WTC11 (cell line): Measurements from ENCODE around the gene TMC1. TPM values are rescaled to one million over a fixed set of nuclear protein-coding genes. Genes with fewer than 3 reads are reported as not detected.

Source experiments
- ATAC-seq: fragments of 200-7000 bp; cut with Tn5 transposase; 2 replicates; pipeline ENCODE4 v1.10.0; 2021; ENCODE audit warnings: mild to moderate bottlenecking, moderate library complexity
- CTCF ChIA-PET: fragments of 300-600 bp; sonication (Branson Sonifier 250); formaldehyde crosslinking; loops from one replicate; lab custom pipeline; 2021; ENCODE audit warnings: antibody characterized with exemption; lab: Charles Lee
- POLR2A ChIA-PET: fragments of 350-600 bp; sonication (Branson Sonifier 250); formaldehyde crosslinking; loops from one replicate; lab custom pipeline; 2021; ENCODE audit warnings: antibody characterized with exemption; lab: Charles Lee
- DNase-seq: peaks from one replicate; pipeline ENCODE4 v3.0.0; 2021; ENCODE audit warnings: low spot score
- H3K27ac Mint-ChIP-seq: 2 replicates; pipeline ENCODE4 v1.8.0; 2021; ENCODE audit warnings: mixed read lengths
- H3K27me3 Mint-ChIP-seq: 2 replicates; pipeline ENCODE4 v1.8.0; 2021; ENCODE audit warnings: low read depth, mild to moderate bottlenecking, moderate library complexity, mixed read lengths
- H3K36me3 Mint-ChIP-seq: 2 replicates; pipeline ENCODE4 v1.8.0; 2021; ENCODE audit warnings: mixed read lengths
- H3K4me1 Mint-ChIP-seq: 2 replicates; pipeline ENCODE4 v1.8.0; 2022; ENCODE audit warnings: mixed read lengths
- H3K4me3 Mint-ChIP-seq: 2 replicates; pipeline ENCODE4 v1.8.0; 2021; ENCODE audit warnings: mild to moderate bottlenecking, moderate library complexity, mixed read lengths
- H3K9me3 Mint-ChIP-seq: 2 replicates; pipeline ENCODE4 v1.8.0; 2021; ENCODE audit warnings: mixed read lengths
- AFF4 ChIP-seq: sonication (generic); formaldehyde crosslinking; IDR thresholded peaks from 2 replicates; pipeline ENCODE4 v1.8.1; 2023; ENCODE audit warnings: mild to moderate bottlenecking, missing genetic modification reagents, borderline replicate concordance
- FOXK1 ChIP-seq: sonication (generic); formaldehyde crosslinking; IDR thresholded peaks from 2 replicates; pipeline ENCODE4 v1.8.0; 2022; ENCODE audit warnings: mild to moderate bottlenecking, moderate library complexity, missing genetic modification reagents
- GTF2I ChIP-seq: fragments of 250-450 bp; sonication (Bioruptor Pico); conservative IDR thresholded peaks from 2 replicates; pipeline ENCODE4 v1.4.0; 2021; ENCODE audit warnings: mild to moderate bottlenecking
- HMGXB4 ChIP-seq: sonication (generic); formaldehyde crosslinking; IDR thresholded peaks from 2 replicates; pipeline ENCODE4 v1.8.1; 2023; ENCODE audit warnings: mild to moderate bottlenecking, moderate library complexity, missing genetic modification reagents
- MAX ChIP-seq: sonication (generic); formaldehyde crosslinking; IDR thresholded peaks from 2 replicates; pipeline ENCODE4 v1.8.0; 2022; ENCODE audit warnings: mild to moderate bottlenecking, missing genetic modification reagents
- MLX ChIP-seq: sonication (generic); formaldehyde crosslinking; IDR thresholded peaks from 2 replicates; pipeline ENCODE4 v1.8.1; 2023; ENCODE audit warnings: mild to moderate bottlenecking, missing genetic modification reagents, moderate library complexity
- MYBL2 ChIP-seq: sonication (generic); formaldehyde crosslinking; IDR thresholded peaks from 2 replicates; pipeline ENCODE4 v1.8.1; 2023; ENCODE audit warnings: mild to moderate bottlenecking, moderate library complexity, missing genetic modification reagents
- NFATC4 ChIP-seq: fragments of 250-450 bp; sonication (Bioruptor Pico); IDR thresholded peaks from 2 replicates; pipeline ENCODE4 v1.9.0; 2021; ENCODE audit warnings: mild to moderate bottlenecking
- RELA ChIP-seq: sonication (generic); formaldehyde crosslinking; IDR thresholded peaks from 2 replicates; pipeline ENCODE4 v1.8.1; 2022; ENCODE audit warnings: missing genetic modification reagents, mild to moderate bottlenecking, borderline replicate concordance
- SP1 ChIP-seq: sonication (generic); formaldehyde crosslinking; conservative IDR thresholded peaks from 2 replicates; pipeline ENCODE4 v1.8.1; 2022; ENCODE audit warnings: missing genetic modification reagents
- TCF7 ChIP-seq: sonication (generic); formaldehyde crosslinking; IDR thresholded peaks from 2 replicates; pipeline ENCODE4 v1.8.0; 2022; ENCODE audit warnings: mild to moderate bottlenecking, low read depth, missing genetic modification reagents, moderate library complexity
- TEAD4 ChIP-seq: sonication (generic); formaldehyde crosslinking; IDR thresholded peaks from 2 replicates; pipeline ENCODE4 v1.8.0; 2022; ENCODE audit warnings: mild to moderate bottlenecking, missing genetic modification reagents
- TP53 ChIP-seq: sonication (generic); formaldehyde crosslinking; IDR thresholded peaks from 2 replicates; pipeline ENCODE4 v1.8.1; 2023; ENCODE audit warnings: mild to moderate bottlenecking, missing genetic modification reagents
- ZNF416 ChIP-seq: fragments of 250-450 bp; sonication (Bioruptor Pico); IDR thresholded peaks from 2 replicates; pipeline ENCODE4 v1.9.0; 2021; ENCODE audit warnings: mild to moderate bottlenecking, inconsistent platforms
- ZNF671 ChIP-seq: fragments of 250-450 bp; sonication (Bioruptor Pico); IDR thresholded peaks from 2 replicates; pipeline ENCODE4 v1.8.0; 2021; ENCODE audit warnings: mild to moderate bottlenecking
- total RNA-seq: library from RNA; stranded (reverse); gene quantifications from 3 replicates; pipeline ENCODE4 v1.2.3, GENCODE V29; 2021
- TF ChIP-seq, protein P1 (sequence below): fragments of 250-450 bp; sonication (Bioruptor Pico); IDR thresholded peaks from 2 replicates; pipeline ENCODE4 v1.9.0; 2021; ENCODE audit warnings: mild to moderate bottlenecking
- TF ChIP-seq, protein P2 (sequence below): sonication (generic); formaldehyde crosslinking; IDR thresholded peaks from 2 replicates; pipeline ENCODE4 v1.8.1; 2022; ENCODE audit warnings: mild to moderate bottlenecking, missing genetic modification reagents, moderate library complexity, borderline replicate concordance
- TF ChIP-seq, protein P3 (sequence below): sonication (generic); formaldehyde crosslinking; IDR thresholded peaks from 2 replicates; pipeline ENCODE4 v1.8.0; 2022; ENCODE audit warnings: missing genetic modification reagents
- TF ChIP-seq, protein P4 (sequence below): sonication (generic); formaldehyde crosslinking; IDR thresholded peaks from 2 replicates; pipeline ENCODE4 v1.8.0; 2022; ENCODE audit warnings: mild to moderate bottlenecking, missing genetic modification reagents

Gene TMC1
- total RNA-seq, 1 experiment from 2014 or later, result 0.31 TPM

- no peaks in the 10 kb centered on the region for H3K27me3 Mint-ChIP-seq
- TF ChIP-seq NFATC4 (CRISPR knock-in tag) (no peak), MYBL2 (no peak), TCF7 (CRISPR knock-in tag) (no peak), ZNF671 (CRISPR knock-in tag) (no peak), SP1 (CRISPR knock-in tag) (no peak), TP53 (CRISPR knock-in tag) (no peak), AFF4 (no peak), MAX (CRISPR knock-in tag) (no peak)
- TF ChIP-seq, protein P1, sequence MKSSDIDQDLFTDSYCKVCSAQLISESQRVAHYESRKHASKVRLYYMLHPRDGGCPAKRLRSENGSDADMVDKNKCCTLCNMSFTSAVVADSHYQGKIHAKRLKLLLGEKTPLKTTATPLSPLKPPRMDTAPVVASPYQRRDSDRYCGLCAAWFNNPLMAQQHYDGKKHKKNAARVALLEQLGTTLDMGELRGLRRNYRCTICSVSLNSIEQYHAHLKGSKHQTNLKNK, result no peak
- TF ChIP-seq, protein P2, sequence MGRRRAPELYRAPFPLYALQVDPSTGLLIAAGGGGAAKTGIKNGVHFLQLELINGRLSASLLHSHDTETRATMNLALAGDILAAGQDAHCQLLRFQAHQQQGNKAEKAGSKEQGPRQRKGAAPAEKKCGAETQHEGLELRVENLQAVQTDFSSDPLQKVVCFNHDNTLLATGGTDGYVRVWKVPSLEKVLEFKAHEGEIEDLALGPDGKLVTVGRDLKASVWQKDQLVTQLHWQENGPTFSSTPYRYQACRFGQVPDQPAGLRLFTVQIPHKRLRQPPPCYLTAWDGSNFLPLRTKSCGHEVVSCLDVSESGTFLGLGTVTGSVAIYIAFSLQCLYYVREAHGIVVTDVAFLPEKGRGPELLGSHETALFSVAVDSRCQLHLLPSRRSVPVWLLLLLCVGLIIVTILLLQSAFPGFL, result no peak
- TF ChIP-seq, all 79 proteins: peak for 0
- DNase-seq (no peak), ATAC-seq (no peak)
- ChIA-PET POLR2A (no interaction called here), CTCF (interaction anchor here (0.5 kb wide), 1 partner anchor 32 kb away, joined by 3 read pairs; no protein-coding TSS in a partner anchor)
- no peak overlapping the region for H3K27ac Mint-ChIP-seq
- H3K9me3 Mint-ChIP-seq, result no peaks in the 10 kb centered on the region
- H3K36me3 Mint-ChIP-seq, result no peaks in the 10 kb centered on the region
- peaks cover 9% of the 10 kb centered on the region for H3K4me1 Mint-ChIP-seq
- H3K4me3 Mint-ChIP-seq, result no peak overlapping the region
These were observed 55.9 kb downstream of the TMC1 start for GRCh38 chr9:72577212-72577753.

DNA sequence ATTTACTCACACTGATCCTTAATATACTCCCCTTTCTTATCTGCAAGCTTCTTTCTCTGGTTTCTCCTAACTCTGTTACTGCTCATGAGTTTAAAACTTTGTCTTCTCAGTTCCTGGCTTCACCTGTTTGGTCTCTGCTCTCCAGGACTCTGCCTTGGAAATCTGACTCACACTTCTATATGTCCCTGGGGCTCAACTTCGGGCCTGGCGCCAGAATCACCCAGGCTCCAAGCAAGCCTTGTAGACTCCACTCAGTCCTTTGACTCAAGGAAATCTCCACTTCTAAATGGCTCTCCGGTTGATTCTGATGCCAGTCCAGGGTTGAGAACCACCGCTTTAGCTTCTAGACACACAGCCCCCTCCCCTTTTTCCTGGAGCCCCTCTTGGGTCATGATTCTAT, 57.8 kb downstream of the TMC1 start:
- ChIA-PET CTCF (no interaction called here), POLR2A (no interaction called here)
- no peaks in the 10 kb centered on the region for H3K9me3 Mint-ChIP-seq
- no peaks in the 10 kb centered on the region for H3K36me3 Mint-ChIP-seq
- H3K27me3 Mint-ChIP-seq, result no peaks in the 10 kb centered on the region
- no peak for DNase-seq
- H3K4me1 Mint-ChIP-seq, result peaks cover 6% of the 10 kb centered on the region
- ATAC-seq, result no peak
- H3K27ac Mint-ChIP-seq, result no peak overlapping the region
- TF ChIP-seq HMGXB4 (CRISPR knock-in tag) (no peak), GTF2I (CRISPR knock-in tag) (no peak), TEAD4 (CRISPR knock-in tag) (no peak), RELA (CRISPR knock-in tag) (no peak), MLX (CRISPR knock-in tag) (no peak), FOXK1 (CRISPR knock-in tag) (no peak), ZNF416 (CRISPR knock-in tag) (no peak)
- TF ChIP-seq, protein P3, sequence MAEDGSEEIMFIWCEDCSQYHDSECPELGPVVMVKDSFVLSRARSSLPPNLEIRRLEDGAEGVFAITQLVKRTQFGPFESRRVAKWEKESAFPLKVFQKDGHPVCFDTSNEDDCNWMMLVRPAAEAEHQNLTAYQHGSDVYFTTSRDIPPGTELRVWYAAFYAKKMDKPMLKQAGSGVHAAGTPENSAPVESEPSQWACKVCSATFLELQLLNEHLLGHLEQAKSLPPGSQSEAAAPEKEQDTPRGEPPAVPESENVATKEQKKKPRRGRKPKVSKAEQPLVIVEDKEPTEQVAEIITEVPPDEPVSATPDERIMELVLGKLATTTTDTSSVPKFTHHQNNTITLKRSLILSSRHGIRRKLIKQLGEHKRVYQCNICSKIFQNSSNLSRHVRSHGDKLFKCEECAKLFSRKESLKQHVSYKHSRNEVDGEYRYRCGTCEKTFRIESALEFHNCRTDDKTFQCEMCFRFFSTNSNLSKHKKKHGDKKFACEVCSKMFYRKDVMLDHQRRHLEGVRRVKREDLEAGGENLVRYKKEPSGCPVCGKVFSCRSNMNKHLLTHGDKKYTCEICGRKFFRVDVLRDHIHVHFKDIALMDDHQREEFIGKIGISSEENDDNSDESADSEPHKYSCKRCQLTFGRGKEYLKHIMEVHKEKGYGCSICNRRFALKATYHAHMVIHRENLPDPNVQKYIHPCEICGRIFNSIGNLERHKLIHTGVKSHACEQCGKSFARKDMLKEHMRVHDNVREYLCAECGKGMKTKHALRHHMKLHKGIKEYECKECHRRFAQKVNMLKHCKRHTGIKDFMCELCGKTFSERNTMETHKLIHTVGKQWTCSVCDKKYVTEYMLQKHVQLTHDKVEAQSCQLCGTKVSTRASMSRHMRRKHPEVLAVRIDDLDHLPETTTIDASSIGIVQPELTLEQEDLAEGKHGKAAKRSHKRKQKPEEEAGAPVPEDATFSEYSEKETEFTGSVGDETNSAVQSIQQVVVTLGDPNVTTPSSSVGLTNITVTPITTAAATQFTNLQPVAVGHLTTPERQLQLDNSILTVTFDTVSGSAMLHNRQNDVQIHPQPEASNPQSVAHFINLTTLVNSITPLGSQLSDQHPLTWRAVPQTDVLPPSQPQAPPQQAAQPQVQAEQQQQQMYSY (CRISPR knock-in tag), result no peak
- TF ChIP-seq, protein P4, sequence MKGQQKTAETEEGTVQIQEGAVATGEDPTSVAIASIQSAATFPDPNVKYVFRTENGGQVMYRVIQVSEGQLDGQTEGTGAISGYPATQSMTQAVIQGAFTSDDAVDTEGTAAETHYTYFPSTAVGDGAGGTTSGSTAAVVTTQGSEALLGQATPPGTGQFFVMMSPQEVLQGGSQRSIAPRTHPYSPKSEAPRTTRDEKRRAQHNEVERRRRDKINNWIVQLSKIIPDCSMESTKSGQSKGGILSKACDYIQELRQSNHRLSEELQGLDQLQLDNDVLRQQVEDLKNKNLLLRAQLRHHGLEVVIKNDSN (CRISPR knock-in tag), result no peak
- no peak overlapping the region for H3K4me3 Mint-ChIP-seq
